Amniotic stem cell (primary cell): ENCODE measurements around the gene SPON2.

Experiments used
- DNase-seq: peaks from one replicate; lab custom pipeline; 2025; lab: John Stamatoyannopoulos, UW

Gene SPON2

GRCh38 chr4:1172971-1173757 is 781 bp upstream of the SPON2 start:
- no peak for DNase-seq

- DNase-seq: no peak
Measured at GRCh38 chr4:1171311-1172227, 814 bp downstream of the SPON2 start.

GRCh38 chr4:1170976-1171310 is 1.4 kb downstream of the SPON2 start:
- no peak for DNase-seq

GRCh38 chr4:1170156-1170975 is 2.0 kb downstream of the SPON2 start:
- DNase-seq: no peak

- DNase-seq: no peak
Measured at GRCh38 chr4:1169691-1170096, 2.7 kb downstream of the SPON2 start.

- no peak for DNase-seq
Measured at GRCh38 chr4:1169171-1169671, 3.2 kb downstream of the SPON2 start.

- no peak for DNase-seq
Measured at GRCh38 chr4:1168191-1169101, 3.9 kb downstream of the SPON2 start.

- peak; percentile 55 for DNase-seq
Measured at GRCh38 chr4:1167244-1167949, 5.0 kb downstream of the SPON2 start.

GRCh38 chr4:1166509-1167243 is 5.7 kb downstream of the SPON2 start:
- DNase-seq: no peak

- no peak for DNase-seq
Measured at GRCh38 chr4:1164956-1165545, 7.3 kb downstream of the SPON2 start.

GRCh38 chr4:1164444-1164843 is 7.9 kb downstream of the SPON2 start:
- DNase-seq: no peak

GRCh38 chr4:1164040-1164439 is 8.3 kb downstream of the SPON2 start:
- DNase-seq: no peak

GRCh38 chr4:1160351-1160750 is 12.0 kb downstream of the SPON2 start:
- no peak for DNase-seq

- no peak for DNase-seq
Measured at GRCh38 chr4:1156069-1156468, 16.3 kb downstream of the SPON2 start.

- no peak for DNase-seq
Measured at GRCh38 chr4:1155314-1155713, 17.1 kb downstream of the SPON2 start.

- DNase-seq: no peak
Measured at GRCh38 chr4:1154523-1155182, 17.7 kb downstream of the SPON2 start.

GRCh38 chr4:1154126-1154522 is 18.3 kb downstream of the SPON2 start:
- no peak for DNase-seq

GRCh38 chr4:1153567-1154090 is 18.8 kb downstream of the SPON2 start:
- no peak for DNase-seq

GRCh38 chr4:1152290-1152689 is 20.1 kb downstream of the SPON2 start:
- DNase-seq: no peak
